Upper lobe of right lung (tissue), 1 donor: ENCODE measurements around the gene HEXD. TPM values are rescaled to one million over a fixed set of nuclear protein-coding genes. Genes with fewer than 3 reads are reported as not detected.

Experiments used
- ATAC-seq: fragments of 200-7000 bp; cut with Tn5 transposase; one replicate; pipeline ENCODE4 v1.9.1; 2020; ENCODE audit warnings: mild to moderate bottlenecking, moderate library complexity
- DNase-seq: peaks from one replicate; pipeline ENCODE4 v3.0.0-alpha.2; 2020
- H3K27ac ChIP-seq: fragments of 200-600 bp; one replicate; pipeline ENCODE4 v1.8.0; 2022
- H3K27me3 ChIP-seq: fragments of 200-600 bp; one replicate; pipeline ENCODE4 v1.8.0; 2022; ENCODE audit warnings: mild to moderate bottlenecking
- H3K36me3 ChIP-seq: fragments of 200-600 bp; one replicate; pipeline ENCODE4 v1.8.0; 2022
- H3K4me1 ChIP-seq: fragments of 200-600 bp; one replicate; pipeline ENCODE4 v1.8.0; 2022
- H3K4me3 ChIP-seq: fragments of 200-600 bp; one replicate; pipeline ENCODE4 v1.8.0; 2022; ENCODE audit warnings: mild to moderate bottlenecking
- H3K9me3 ChIP-seq: fragments of 200-600 bp; one replicate; pipeline ENCODE4 v1.8.0; 2022
- CTCF ChIP-seq: fragments of 200-600 bp; IDR thresholded peaks from one replicate; pipeline ENCODE4 v1.8.0; 2022; ENCODE audit warnings: antibody characterized with exemption
- intact Hi-C: fragments of 100-400 bp; cut with DNase I; formaldehyde crosslinking; loops from one replicate; pipeline ENCODE4 v1.11.0; 2022
- total RNA-seq: library from RNA; stranded (reverse); fragmentation: NEBNext Ultra II Directional; extraction: Animal tissue kit (Norgen Biotek cat#: 25700); gene quantifications from one replicate; pipeline ENCODE4 v1.2.1, GENCODE V29; 2021
- donor health status: DM: no; HTN: yes; CAD: no; lungs with severe emphysema.

The HEXD gene
- total RNA-seq, 1 donor from 2014 or later, result 49.1 TPM

- no peak overlapping the region for H3K4me3 ChIP-seq
- peaks cover 6% of the 10 kb centered on the region for H3K4me1 ChIP-seq
- intact Hi-C loops, result no loop called here
- H3K27ac ChIP-seq, result no peak overlapping the region
- peaks cover 33% of the 10 kb centered on the region for H3K27me3 ChIP-seq
- no peaks in the 10 kb centered on the region for H3K9me3 ChIP-seq
- ATAC-seq, result no peak
- no peak for DNase-seq
- H3K36me3 ChIP-seq, result no peaks in the 10 kb centered on the region
- no peak for TF ChIP-seq CTCF
Observed at GRCh38 chr17:82386255-82386831, 31.8 kb upstream of the HEXD start.

GRCh38 chr17:82386881-82387704, 31.1 kb upstream of the HEXD start:
- ATAC-seq (no peak), DNase-seq (no peak)
- Histone ChIP-seq H3K27ac (no peak overlapping the region), H3K4me3 (no peak overlapping the region), H3K27me3 (peaks cover 33% of the 10 kb centered on the region), H3K4me1 (peaks cover 6% of the 10 kb centered on the region), H3K36me3 (peaks cover 5% of the 10 kb centered on the region), H3K9me3 (no peaks in the 10 kb centered on the region)
- TF ChIP-seq CTCF, result no peak
- intact Hi-C loops, result no loop called here

- DNase-seq (no peak), ATAC-seq (no peak)
- TF ChIP-seq CTCF, result no peak
- Histone ChIP-seq H3K4me1 (peaks cover 6% of the 10 kb centered on the region), H3K9me3 (no peaks in the 10 kb centered on the region), H3K27ac (no peak overlapping the region), H3K4me3 (no peak overlapping the region), H3K27me3 (peaks cover 33% of the 10 kb centered on the region), H3K36me3 (peaks cover 10% of the 10 kb centered on the region)
- intact Hi-C loops, result no loop called here
Observed at GRCh38 chr17:82387705-82388106, 30.4 kb upstream of the HEXD start.

GRCh38 chr17:82388223-82388921, 29.8 kb upstream of the HEXD start:
- H3K27me3 ChIP-seq, result peaks cover 33% of the 10 kb centered on the region
- H3K9me3 ChIP-seq, result no peaks in the 10 kb centered on the region
- H3K27ac ChIP-seq, result no peak overlapping the region
- H3K36me3 ChIP-seq, result peaks cover 10% of the 10 kb centered on the region
- DNase-seq (no peak), ATAC-seq (peak; percentile 20)
- TF ChIP-seq CTCF, result no peak
- intact Hi-C loops, result no loop called here
- peaks cover 6% of the 10 kb centered on the region for H3K4me1 ChIP-seq
- no peak overlapping the region for H3K4me3 ChIP-seq

- Histone ChIP-seq H3K27ac (no peak overlapping the region), H3K9me3 (no peaks in the 10 kb centered on the region), H3K4me3 (no peak overlapping the region), H3K36me3 (peaks cover 10% of the 10 kb centered on the region), H3K27me3 (peaks cover 33% of the 10 kb centered on the region), H3K4me1 (peaks cover 6% of the 10 kb centered on the region)
- intact Hi-C loops, result no loop called here
- TF ChIP-seq CTCF, result no peak
- ATAC-seq, result no peak
- DNase-seq, result no peak
Observed at GRCh38 chr17:82388922-82389283, 29.2 kb upstream of the HEXD start.
